Caco-2 (cell line): Measurements from ENCODE around the gene CEP41. TPM values are rescaled to one million over a fixed set of nuclear protein-coding genes. Genes with fewer than 3 reads are reported as not detected.
A peak's percentile ranks its signal among the peaks of the same experiment; 100 is the strongest.

Source experiments
- BruUV-seq: library from RNA; stranded (reverse); fragments of 400-500 nt; replicated peaks from 2 replicates; lab custom pipeline; 2021; lab: Mats Ljungman, UMichigan
- CTCF ChIA-PET: fragments of 300-600 bp; sonication (Branson Sonifier 250); formaldehyde crosslinking; loops from one replicate; lab custom pipeline; 2022; ENCODE audit warnings: antibody characterized with exemption; lab: Charles Lee
- POLR2A ChIA-PET: fragments of 300-600 bp; sonication (Branson Sonifier 250); formaldehyde crosslinking; loops from one replicate; lab custom pipeline; 2022; ENCODE audit warnings: antibody characterized with exemption; lab: Charles Lee
- DNase-seq, 2 experiments: peaks; one replicate each; pipeline versions ENCODE4 v3.0.0 to v3.0.0-alpha.2; 2020 to 2022
- H3K27me3 ChIP-seq: replicated peaks from 2 replicates; pipeline ENCODE4 v1.6.0; 2011; ENCODE audit warnings: low read length; ENCODE audit not compliant: control insufficient read depth, insufficient read depth
- H3K36me3 ChIP-seq: 2 replicates; pipeline ENCODE4 v1.5.1; 2011; ENCODE audit warnings: low read length; ENCODE audit not compliant: control insufficient read depth, insufficient read depth
- H3K4me1 ChIP-seq: fragments of 250-450 bp; sonication (Bioruptor Pico); 2 replicates; pipeline ENCODE4 v1.5.1; 2020; ENCODE audit warnings: mild to moderate bottlenecking
- H3K4me3 ChIP-seq: 2 replicates; pipeline ENCODE4 v1.5.1; 2011; ENCODE audit warnings: low read depth, mild to moderate bottlenecking, control low read depth, low read length
- H3K9me3 ChIP-seq: fragments of 250-450 bp; sonication (Bioruptor Pico); 2 replicates; pipeline ENCODE4 v1.5.1; 2020; ENCODE audit warnings: mild to moderate bottlenecking, moderate library complexity
- H3K27ac Mint-ChIP-seq: one replicate; pipeline ENCODE4 v1.8.0; 2022; ENCODE audit warnings: mixed read lengths; ENCODE audit not compliant: unreplicated experiment
- H3K27me3 Mint-ChIP-seq: one replicate; pipeline ENCODE4 v1.8.0; 2022; ENCODE audit warnings: mixed read lengths; ENCODE audit not compliant: insufficient read depth, unreplicated experiment
- H3K36me3 Mint-ChIP-seq: one replicate; pipeline ENCODE4 v1.8.0; 2022; ENCODE audit warnings: mild to moderate bottlenecking, mixed read lengths; ENCODE audit not compliant: insufficient read depth, unreplicated experiment
- H3K4me1 Mint-ChIP-seq: one replicate; pipeline ENCODE4 v1.8.0; 2022; ENCODE audit warnings: low read depth, mixed read lengths; ENCODE audit not compliant: unreplicated experiment
- H3K4me3 Mint-ChIP-seq: one replicate; pipeline ENCODE4 v1.8.0; 2022; ENCODE audit warnings: mild to moderate bottlenecking, moderate library complexity, mixed read lengths; ENCODE audit not compliant: unreplicated experiment
- H3K9me3 Mint-ChIP-seq: one replicate; pipeline ENCODE4 v1.8.0; 2022; ENCODE audit warnings: mixed read lengths; ENCODE audit not compliant: unreplicated experiment
- intact Hi-C: fragments of 100-400 bp; cut with micrococcal nuclease; formaldehyde crosslinking; loops from one replicate; pipeline ENCODE4 v1.10.0; 2022; ENCODE audit not compliant: unreplicated experiment
- total RNA-seq: library from RNA; stranded (reverse); gene quantifications from 2 replicates; pipeline ENCODE4 v1.2.3, GENCODE V29; 2022
- TF ChIP-seq, protein P1 (sequence below), 2 experiments: fragments of 200-600 bp in 1 of 2; IDR thresholded peaks; 1 replicate in 1 of 2; 2 replicates in 1 of 2; pipeline versions ENCODE4 v1.5.1 to v1.8.0; 2011 to 2022; ENCODE audit warnings: antibody characterized with exemption in 1 of 2, control low read depth in 1 of 2, inconsistent platforms in 1 of 2, low read depth in 1 of 2, low read length in 1 of 2, mild to moderate bottlenecking in 1 of 2, moderate library complexity in 1 of 2; ENCODE audit not compliant: insufficient read depth in 1 of 2, severe bottlenecking in 1 of 2, unreplicated experiment in 1 of 2

Gene CEP41
- total RNA-seq, 1 experiment from 2014 or later: 14.9 TPM

DNA sequence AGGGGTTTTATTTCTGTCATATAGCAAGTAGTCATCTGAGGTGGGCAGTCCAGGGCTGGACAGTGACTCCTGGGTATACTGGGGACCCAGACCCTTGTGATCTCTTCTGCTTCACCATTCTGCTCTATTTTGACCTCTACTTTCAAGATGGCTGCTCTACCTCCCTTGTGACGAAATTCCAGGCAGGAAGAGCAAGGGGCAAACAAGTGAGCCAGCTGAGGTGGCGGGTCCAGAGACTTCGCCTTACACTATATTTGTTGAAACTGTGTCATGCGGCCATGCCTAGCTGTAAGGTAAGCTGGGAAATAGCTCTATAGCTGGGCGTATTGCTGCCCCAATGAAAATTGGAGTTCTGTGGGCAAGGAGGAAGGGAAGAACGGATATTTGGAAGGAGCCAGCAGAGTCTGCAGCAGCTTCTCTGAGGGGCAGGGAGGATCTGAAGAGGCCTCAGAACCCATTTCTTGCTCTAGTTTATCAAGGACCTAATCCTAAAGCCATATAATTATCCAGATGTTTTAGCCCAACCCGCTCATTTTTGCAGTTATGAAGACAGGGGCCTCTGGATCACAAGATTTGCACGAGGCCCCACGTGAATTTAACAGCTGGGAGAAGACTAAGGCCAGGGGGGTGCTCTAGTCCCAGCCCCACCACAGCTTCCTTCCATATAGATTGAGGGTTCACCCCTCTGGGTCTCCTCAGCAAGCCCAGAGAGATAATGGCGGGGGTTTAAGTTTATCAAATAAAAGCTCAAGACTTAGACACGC is 68.2 kb downstream of the CEP41 start:
- no peaks in the 10 kb centered on the region for H3K27me3 Mint-ChIP-seq
- Histone ChIP-seq H3K36me3 (0 out of 2 replicates have a peak, but pooled peaks cover 2% of the 10 kb centered on the region), H3K9me3 (peaks cover 11% of the 10 kb centered on the region), H3K4me1 (peaks cover 45% of the 10 kb centered on the region), H3K27me3 (no peaks in the 10 kb centered on the region), H3K4me3 (no peak overlapping the region)
- TF ChIP-seq, protein P1, sequence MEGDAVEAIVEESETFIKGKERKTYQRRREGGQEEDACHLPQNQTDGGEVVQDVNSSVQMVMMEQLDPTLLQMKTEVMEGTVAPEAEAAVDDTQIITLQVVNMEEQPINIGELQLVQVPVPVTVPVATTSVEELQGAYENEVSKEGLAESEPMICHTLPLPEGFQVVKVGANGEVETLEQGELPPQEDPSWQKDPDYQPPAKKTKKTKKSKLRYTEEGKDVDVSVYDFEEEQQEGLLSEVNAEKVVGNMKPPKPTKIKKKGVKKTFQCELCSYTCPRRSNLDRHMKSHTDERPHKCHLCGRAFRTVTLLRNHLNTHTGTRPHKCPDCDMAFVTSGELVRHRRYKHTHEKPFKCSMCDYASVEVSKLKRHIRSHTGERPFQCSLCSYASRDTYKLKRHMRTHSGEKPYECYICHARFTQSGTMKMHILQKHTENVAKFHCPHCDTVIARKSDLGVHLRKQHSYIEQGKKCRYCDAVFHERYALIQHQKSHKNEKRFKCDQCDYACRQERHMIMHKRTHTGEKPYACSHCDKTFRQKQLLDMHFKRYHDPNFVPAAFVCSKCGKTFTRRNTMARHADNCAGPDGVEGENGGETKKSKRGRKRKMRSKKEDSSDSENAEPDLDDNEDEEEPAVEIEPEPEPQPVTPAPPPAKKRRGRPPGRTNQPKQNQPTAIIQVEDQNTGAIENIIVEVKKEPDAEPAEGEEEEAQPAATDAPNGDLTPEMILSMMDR (IDR thresholded peaks at IDR 0.05; ENCODE audit: insufficient read depth in 1 of 2, low read depth in 1 of 2, low read length in 1 of 2, severe bottlenecking in 1 of 2, unreplicated experiment in 1 of 2): no peak
- no TSS peak for BruUV-seq
- H3K36me3 Mint-ChIP-seq: peaks cover 14% of the 10 kb centered on the region
- POLR2A ChIA-PET: no interaction called here
- H3K27ac Mint-ChIP-seq: peak overlapping the region; percentile 98
- H3K9me3 Mint-ChIP-seq: peaks cover 23% of the 10 kb centered on the region
- CTCF ChIA-PET: no interaction called here
- no peak for DNase-seq
- H3K4me1 Mint-ChIP-seq: peaks cover 42% of the 10 kb centered on the region
- intact Hi-C loops: no loop called here
- H3K4me3 Mint-ChIP-seq: peak overlapping the region; percentile 75

DNA sequence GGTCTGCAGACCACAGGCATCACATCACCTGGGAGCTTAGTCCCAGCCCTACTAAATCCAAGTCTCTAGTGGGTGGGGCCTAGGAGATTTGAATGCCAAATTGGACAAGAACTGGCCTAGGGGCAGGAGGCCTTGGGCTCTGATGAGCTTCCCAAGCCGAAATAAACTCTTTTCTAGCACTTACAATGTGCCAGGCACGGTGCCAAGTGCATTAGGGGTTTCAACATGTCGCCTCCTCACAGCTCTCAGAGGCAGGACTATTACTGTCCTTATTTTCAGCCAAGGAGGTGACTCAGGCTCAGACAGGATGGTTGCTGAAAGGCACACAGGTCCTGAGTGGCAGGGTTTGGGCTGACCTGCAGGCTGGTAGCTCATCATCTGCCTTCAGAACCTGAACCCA is 69.8 kb downstream of the CEP41 start:
- CTCF ChIA-PET: interaction anchor here (0.7 kb wide), 1 partner anchor 274 kb away, joined by 3 read pairs; no protein-coding TSS in a partner anchor
- peaks cover 14% of the 10 kb centered on the region for H3K36me3 Mint-ChIP-seq
- no peak overlapping the region for H3K4me3 Mint-ChIP-seq
- no peaks in the 10 kb centered on the region for H3K27me3 Mint-ChIP-seq
- no peak for DNase-seq
- TF ChIP-seq, protein P1 (IDR thresholded peaks at IDR 0.05; ENCODE audit: insufficient read depth in 1 of 2, low read depth in 1 of 2, low read length in 1 of 2, severe bottlenecking in 1 of 2, unreplicated experiment in 1 of 2): no peak
- peaks cover 42% of the 10 kb centered on the region for H3K4me1 Mint-ChIP-seq
- intact Hi-C loops: no loop called here
- Histone ChIP-seq H3K4me3 (no peak overlapping the region), H3K4me1 (peaks cover 56% of the 10 kb centered on the region), H3K36me3 (0 out of 2 replicates have a peak, but pooled peaks cover 2% of the 10 kb centered on the region), H3K27me3 (no peaks in the 10 kb centered on the region), H3K9me3 (peaks cover 5% of the 10 kb centered on the region; the same call in 1 of the 2 replicates)
- POLR2A ChIA-PET: no interaction called here
- H3K27ac Mint-ChIP-seq: no peak overlapping the region
- BruUV-seq: no TSS peak
- H3K9me3 Mint-ChIP-seq: peaks cover 13% of the 10 kb centered on the region

DNA sequence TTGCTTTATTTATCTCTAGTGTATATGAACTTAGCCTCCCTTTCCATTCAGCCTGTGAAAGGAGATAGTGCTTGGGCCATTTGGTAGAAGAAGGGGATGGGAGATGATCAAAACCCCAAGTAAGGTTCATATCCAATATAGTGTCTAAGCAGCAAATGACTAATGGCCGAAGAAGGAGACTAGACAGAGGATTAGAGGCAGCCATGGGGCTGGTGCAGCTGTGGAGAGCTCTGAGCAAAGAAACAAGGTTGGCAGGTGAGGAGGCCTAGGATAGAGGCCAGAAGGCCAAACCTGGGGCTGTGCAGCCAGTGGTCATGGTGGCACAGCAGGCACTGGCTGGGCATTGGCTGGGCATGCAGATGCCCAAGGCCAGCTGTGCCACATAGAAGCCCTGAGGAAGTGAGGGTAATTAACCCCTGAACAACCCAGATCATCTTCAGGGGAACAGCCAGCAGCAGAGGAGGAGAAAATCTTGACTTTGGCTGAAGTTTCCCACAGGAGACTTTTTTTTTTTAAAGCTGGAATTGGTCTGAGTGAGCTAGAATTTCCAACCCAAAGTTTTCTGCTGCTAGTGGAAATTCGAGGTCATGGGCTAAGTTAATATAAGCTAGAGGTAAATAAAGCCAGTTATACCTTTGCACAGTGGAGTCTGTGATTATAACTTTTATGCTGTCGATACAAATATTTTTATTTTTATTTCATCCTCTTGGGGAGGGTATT is 70.8 kb downstream of the CEP41 start:
- Mint-ChIP-seq H3K36me3 (peaks cover 14% of the 10 kb centered on the region), H3K27ac (peak overlapping the region; percentile 80), H3K27me3 (no peaks in the 10 kb centered on the region), H3K9me3 (peaks cover 10% of the 10 kb centered on the region), H3K4me3 (peak overlapping the region; percentile 48), H3K4me1 (peaks cover 42% of the 10 kb centered on the region)
- Histone ChIP-seq H3K9me3 (no peaks in the 10 kb centered on the region), H3K27me3 (no peaks in the 10 kb centered on the region), H3K36me3 (0 out of 2 replicates have a peak, but pooled peaks cover 2% of the 10 kb centered on the region), H3K4me3 (no peak overlapping the region), H3K4me1 (peaks cover 60% of the 10 kb centered on the region)
- ChIA-PET POLR2A (no interaction called here), CTCF (no interaction called here)
- TF ChIP-seq, protein P1 (IDR thresholded peaks at IDR 0.05; ENCODE audit: insufficient read depth in 1 of 2, low read depth in 1 of 2, low read length in 1 of 2, severe bottlenecking in 1 of 2, unreplicated experiment in 1 of 2): no peak
- intact Hi-C loops: no loop called here
- no peak for DNase-seq
- BruUV-seq: no TSS peak
